Type B pancreatic cell (in vitro differentiated cells): ENCODE results near the gene BNC2. TPM values are rescaled to one million over a fixed set of nuclear protein-coding genes. Genes with fewer than 3 reads are reported as not detected.

Experiments
- DNase-seq: peaks from one replicate; pipeline ENCODE4 v3.0.0; 2021; ENCODE audit warnings: mixed read lengths; ENCODE audit not compliant: unreplicated experiment; ENCODE audit errors: extremely low spot score
- H3K27ac Mint-ChIP-seq: 2 replicates; pipeline ENCODE4 v1.8.0; 2021; ENCODE audit warnings: mild to moderate bottlenecking, mixed read lengths
- H3K27me3 Mint-ChIP-seq: 2 replicates; pipeline ENCODE4 v1.8.0; 2021; ENCODE audit warnings: mixed read lengths
- H3K36me3 Mint-ChIP-seq: 2 replicates; pipeline ENCODE4 v1.8.0; 2021; ENCODE audit warnings: mixed read lengths
- H3K4me1 Mint-ChIP-seq: one replicate; pipeline ENCODE4 v1.8.0; 2021; ENCODE audit warnings: mixed read lengths; ENCODE audit not compliant: unreplicated experiment
- H3K4me3 Mint-ChIP-seq: 2 replicates; pipeline ENCODE4 v1.8.0; 2021; ENCODE audit warnings: mild to moderate bottlenecking, mixed read lengths
- H3K9me3 Mint-ChIP-seq: 2 replicates; pipeline ENCODE4 v1.8.0; 2021; ENCODE audit warnings: mixed read lengths
- CTCF ChIP-seq: fragments of 200-600 bp; sonication (generic); conservative IDR thresholded peaks from 2 replicates; pipeline ENCODE4 v1.5.0; 2021; ENCODE audit warnings: antibody characterized with exemption, mild to moderate bottlenecking
- total RNA-seq: library from RNA; stranded (reverse); gene quantifications from 2 replicates; pipeline ENCODE4 v1.2.1, GENCODE V29; 2021; ENCODE audit warnings: low replicate concordance

Gene BNC2
- total RNA-seq, 1 donor from 2014 or later: 80.9 TPM

GRCh38 chr9:16361939-16362338, 508.5 kb downstream of the BNC2 start:
- DNase-seq: no peak
- Mint-ChIP-seq H3K27ac (no peak overlapping the region), H3K4me1 (peaks cover 4% of the 10 kb centered on the region), H3K9me3 (peaks cover 18% of the 10 kb centered on the region), H3K4me3 (no peak overlapping the region), H3K27me3 (peaks cover 7% of the 10 kb centered on the region), H3K36me3 (peaks cover 5% of the 10 kb centered on the region)
- no peak for TF ChIP-seq CTCF

- Mint-ChIP-seq H3K4me1 (peaks cover 4% of the 10 kb centered on the region), H3K4me3 (no peak overlapping the region), H3K27ac (no peak overlapping the region), H3K9me3 (peaks cover 10% of the 10 kb centered on the region), H3K27me3 (peaks cover 1% of the 10 kb centered on the region), H3K36me3 (no peaks in the 10 kb centered on the region)
- DNase-seq: no peak
- no peak for TF ChIP-seq CTCF
These were observed 509.4 kb downstream of the BNC2 start for GRCh38 chr9:16361118-16361517.

- H3K27ac Mint-ChIP-seq: no peak overlapping the region
- no peak for TF ChIP-seq CTCF
- peaks cover 6% of the 10 kb centered on the region for H3K9me3 Mint-ChIP-seq
- H3K27me3 Mint-ChIP-seq: no peaks in the 10 kb centered on the region
- H3K4me1 Mint-ChIP-seq: peaks cover 4% of the 10 kb centered on the region
- no peak for DNase-seq
- no peak overlapping the region for H3K4me3 Mint-ChIP-seq
- H3K36me3 Mint-ChIP-seq: no peaks in the 10 kb centered on the region
These were observed 510.2 kb downstream of the BNC2 start for GRCh38 chr9:16360247-16360646.
